ENCODE measurements around the gene KDM5B. TPM values are rescaled to one million over a fixed set of nuclear protein-coding genes. Genes with fewer than 3 reads are reported as not detected.

KDM5B gene
- total and polyA plus RNA-seq, 9 of the 15 experiments (the other 6 are each of a cell fraction or from before 2014, with no cell fraction given) = 15.4 to 90.6 (median 57.1) TPM

GRCh38 chr1:202810615-202811295 lies 2.5 kb upstream of the KDM5B start, which contains the start of gene PCAT6 (continued):
- TF ChIP-seq ARID4B (CRISPR knock-in tag; IDR thresholded peaks at IDR 0.05) = peak; percentile 100
- TF ChIP-seq ATF1 (CRISPR knock-in tag; IDR thresholded peaks at IDR 0.05) = no peak; the same call in 1 of the 2 replicates
- peak; percentile 96 for TF ChIP-seq ATF1 (tag; IDR thresholded peaks at IDR 0.05)
- peak; percentile 96 for TF ChIP-seq FOXJ2 (tag; IDR thresholded peaks at IDR 0.05)
- TF ChIP-seq ZBTB12 (CRISPR knock-in tag; IDR thresholded peaks at IDR 0.05) = peak; percentile 72
- TF ChIP-seq TFAP4 (CRISPR knock-in tag; IDR thresholded peaks at IDR 0.05; ENCODE audit: borderline replicate concordance) = peak; percentile 100
- TF ChIP-seq ZNF830 (CRISPR knock-in tag; IDR thresholded peaks at IDR 0.05) = peak; percentile 69; the same call in 1 of the 2 replicates
- TF ChIP-seq NR1H2 (CRISPR knock-in tag; IDR thresholded peaks at IDR 0.05) = no peak
- TF ChIP-seq CREM (IDR thresholded peaks at IDR 0.05; ENCODE audit: low read depth) = peak; percentile 86
- peak; percentile 85 for TF ChIP-seq CREB1 (IDR thresholded peaks at IDR 0.05)
- TF ChIP-seq CREB1 (CRISPR knock-in tag; IDR thresholded peaks at IDR 0.05) = peak; percentile 86
- peak; percentile 83 for TF ChIP-seq POLR2AphosphoS5 (IDR thresholded peaks at IDR 0.05; ENCODE audit: control insufficient read depth, insufficient read depth, low read depth, low read length)
- TF ChIP-seq ERF (CRISPR knock-in tag; IDR thresholded peaks at IDR 0.05) = 0 out of 2 replicates have a peak, but pooled peaks have one; percentile 21
- peak; percentile 48; the same call in 1 of the 2 replicates for TF ChIP-seq RAD51 (IDR thresholded peaks at IDR 0.05; ENCODE audit: borderline replicate concordance, low read depth)
- TF ChIP-seq PREB (CRISPR knock-in tag; IDR thresholded peaks at IDR 0.05) = peak; percentile 91; the same call in 1 of the 2 replicates

Data from K562 (cell line).